ES-I3 (cell line): ENCODE measurements around the gene CCT6A.
"Not testable (repeated sequence)": the region's sequence is repeated elsewhere in the genome, so short reads cannot be mapped to it uniquely, and the experiment has no call there.

Experiments used
- H3K36me3 ChIP-seq: 2 replicates; pipeline ENCODE4 v1.6.1; 2013; ENCODE audit warnings: mild to moderate bottlenecking, low read length, control low read depth, moderate library complexity; ENCODE audit not compliant: insufficient read depth
- H3K4me1 ChIP-seq: 2 replicates; pipeline ENCODE4 v1.6.1; 2013; ENCODE audit warnings: mild to moderate bottlenecking, control low read depth, low read length; ENCODE audit not compliant: insufficient read depth
- H3K9ac ChIP-seq: 2 replicates; pipeline ENCODE4 v1.6.1; 2013; ENCODE audit warnings: low read depth, mild to moderate bottlenecking, low read length, moderate library complexity
- H3K9me3 ChIP-seq: 2 replicates; pipeline ENCODE4 v1.6.1; 2013; ENCODE audit warnings: mild to moderate bottlenecking, low read length, moderate library complexity; ENCODE audit not compliant: control insufficient read depth, insufficient read depth

CCT6A gene

DNA sequence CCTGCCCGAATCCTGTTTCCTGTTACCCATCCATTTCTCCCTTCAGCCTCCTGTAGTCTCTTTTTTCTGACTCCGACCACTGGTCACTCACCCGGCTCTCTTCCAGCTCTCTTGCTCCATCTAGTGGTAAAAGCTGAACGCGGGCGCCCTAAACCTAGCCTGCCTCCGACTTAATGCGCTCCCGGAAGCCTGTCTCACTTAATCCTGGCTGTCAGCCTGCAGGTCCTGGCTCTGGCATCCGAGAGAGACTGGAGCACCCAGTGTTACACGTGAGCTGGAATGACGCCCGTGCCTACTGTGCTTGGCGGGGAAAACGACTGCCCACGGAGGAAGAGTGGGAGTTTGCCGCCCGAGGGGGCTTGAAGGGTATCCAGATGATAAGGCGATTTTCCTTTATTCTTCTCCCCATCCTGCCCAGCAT, 22.8 kb downstream of the CCT6A start:
- Histone ChIP-seq H3K36me3 (peaks cover 11% of the 10 kb centered on the region; the same call in 1 of the 2 replicates), H3K4me1 (no peaks in the 10 kb centered on the region), H3K9me3 (no peaks in the 10 kb centered on the region), H3K9ac (no peak overlapping the region)

DNA sequence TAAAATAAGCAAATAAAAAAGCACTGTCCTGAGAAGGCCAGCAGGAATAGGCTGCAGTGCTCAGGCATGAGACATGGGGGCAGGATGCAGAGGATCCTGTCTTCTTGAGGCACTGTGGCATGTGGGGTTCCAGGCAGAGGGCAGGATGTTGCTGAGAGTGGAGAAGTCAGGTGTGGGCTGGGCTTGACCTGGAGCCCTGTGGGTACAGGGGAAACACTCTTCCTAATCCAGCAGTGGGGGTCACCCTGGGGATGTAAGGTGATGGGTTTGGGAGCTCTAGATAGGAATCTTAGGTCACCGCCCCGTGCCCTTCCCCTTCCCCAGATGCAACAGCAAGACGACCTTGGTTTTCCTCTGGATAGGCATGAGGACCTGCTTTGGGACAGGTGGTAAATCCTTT, 26.1 kb downstream of the CCT6A start:
- Histone ChIP-seq H3K9me3 (no peaks in the 10 kb centered on the region), H3K9ac (no peak overlapping the region), H3K4me1 (no peaks in the 10 kb centered on the region), H3K36me3 (peaks cover 4% of the 10 kb centered on the region; the same call in 1 of the 2 replicates)

GRCh38 chr7:56078196-56078595, 26.6 kb downstream of the CCT6A start:
- Histone ChIP-seq H3K9me3 (no peaks in the 10 kb centered on the region), H3K36me3 (peaks cover 4% of the 10 kb centered on the region; the same call in 1 of the 2 replicates), H3K9ac (no peak overlapping the region), H3K4me1 (no peaks in the 10 kb centered on the region)

DNA sequence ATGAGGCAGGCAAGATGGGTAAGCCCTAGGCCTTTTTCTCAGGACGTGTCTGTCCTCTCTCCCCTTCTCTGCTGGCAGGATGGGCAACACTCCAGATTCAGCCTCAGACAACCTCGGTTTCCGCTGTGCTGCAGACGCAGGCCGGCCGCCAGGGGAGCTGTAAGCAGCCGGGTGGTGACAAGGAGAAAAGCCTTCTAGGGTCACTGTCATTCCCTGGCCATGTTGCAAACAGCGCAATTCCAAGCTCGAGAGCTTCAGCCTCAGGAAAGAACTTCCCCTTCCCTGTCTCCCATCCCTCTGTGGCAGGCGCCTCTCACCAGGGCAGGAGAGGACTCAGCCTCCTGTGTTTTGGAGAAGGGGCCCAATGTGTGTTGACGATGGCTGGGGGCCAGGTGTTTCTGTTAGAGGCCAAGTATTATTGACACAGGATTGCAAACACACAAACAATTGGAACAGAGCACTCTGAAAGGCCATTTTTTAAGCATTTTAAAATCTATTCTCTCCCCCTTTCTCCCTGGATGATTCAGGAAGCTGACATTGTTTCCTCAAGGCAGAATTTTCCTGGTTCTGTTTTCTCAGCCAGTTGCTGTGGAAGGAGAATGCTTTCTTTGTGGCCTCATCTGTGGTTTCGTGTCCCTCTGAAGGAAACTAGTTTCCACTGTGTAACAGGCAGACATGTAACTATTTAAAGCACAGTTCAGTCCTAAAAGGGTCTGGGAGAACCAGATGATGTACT, 28.1 kb downstream of the CCT6A start:
- Histone ChIP-seq H3K9me3 (no peaks in the 10 kb centered on the region), H3K4me1 (no peaks in the 10 kb centered on the region), H3K9ac (no peak overlapping the region), H3K36me3 (peaks cover 6% of the 10 kb centered on the region; the same call in 1 of the 2 replicates)

DNA sequence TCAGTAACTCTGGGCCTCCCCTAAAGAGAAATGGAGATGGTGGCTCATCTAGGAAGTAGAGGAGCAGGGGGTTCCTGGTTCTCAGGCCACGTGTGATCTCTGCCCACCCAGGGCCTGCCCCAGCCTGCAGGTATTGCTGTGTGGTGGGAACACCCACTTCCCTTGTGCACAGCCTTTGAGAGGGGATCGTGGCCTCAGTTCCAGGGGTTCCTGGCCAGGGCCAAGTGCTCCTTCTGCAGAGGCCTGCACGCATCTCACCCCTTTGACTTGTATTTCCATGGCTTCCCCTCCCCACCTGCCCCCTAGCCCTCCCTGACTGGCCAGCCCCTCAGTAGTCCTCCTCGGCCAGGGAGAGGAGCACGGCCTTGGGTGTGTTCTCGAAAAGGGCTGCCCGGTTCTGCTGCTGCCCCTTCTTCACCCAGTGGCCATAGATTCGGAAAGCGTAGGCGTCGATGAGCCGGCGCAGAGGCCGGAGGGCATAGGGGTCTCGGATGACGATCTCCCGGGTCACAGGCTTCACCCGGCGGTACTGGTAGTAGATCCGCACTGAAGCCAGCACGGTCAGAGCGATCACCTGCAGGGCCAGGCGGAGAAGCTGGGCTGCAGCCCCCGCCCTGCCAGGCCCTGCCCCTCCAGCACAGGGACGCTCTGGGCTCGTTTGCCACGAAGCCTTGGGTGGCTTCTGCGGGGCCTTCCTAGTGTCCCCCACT, 29.3 kb downstream of the CCT6A start:
- H3K36me3 ChIP-seq, H3K4me1 ChIP-seq, H3K9me3 ChIP-seq, H3K9ac ChIP-seq: not testable (repeated sequence)

- Histone ChIP-seq H3K36me3 (peaks cover 6% of the 10 kb centered on the region), H3K9me3 (no peaks in the 10 kb centered on the region), H3K4me1 (no peaks in the 10 kb centered on the region)
Observed at GRCh38 chr7:56081626-56082340, 30.2 kb downstream of the CCT6A start.

GRCh38 chr7:56083150-56083785, 31.7 kb downstream of the CCT6A start:
- no peaks in the 10 kb centered on the region for H3K4me1 ChIP-seq
- H3K9ac ChIP-seq = no peak overlapping the region
- H3K36me3 ChIP-seq = peaks cover 2% of the 10 kb centered on the region
- no peaks in the 10 kb centered on the region for H3K9me3 ChIP-seq

More at GRCh38 chr7:56081626-56082340, 30.2 kb downstream of the CCT6A start:
- no peak overlapping the region for H3K9ac ChIP-seq

- no peaks in the 10 kb centered on the region for H3K4me1 ChIP-seq
- H3K9ac ChIP-seq = no peak overlapping the region
- peaks cover 2% of the 10 kb centered on the region; the same call in 1 of the 2 replicates for H3K36me3 ChIP-seq
- H3K9me3 ChIP-seq = no peaks in the 10 kb centered on the region
Observed at GRCh38 chr7:56086761-56087160, 35.2 kb downstream of the CCT6A start.

DNA sequence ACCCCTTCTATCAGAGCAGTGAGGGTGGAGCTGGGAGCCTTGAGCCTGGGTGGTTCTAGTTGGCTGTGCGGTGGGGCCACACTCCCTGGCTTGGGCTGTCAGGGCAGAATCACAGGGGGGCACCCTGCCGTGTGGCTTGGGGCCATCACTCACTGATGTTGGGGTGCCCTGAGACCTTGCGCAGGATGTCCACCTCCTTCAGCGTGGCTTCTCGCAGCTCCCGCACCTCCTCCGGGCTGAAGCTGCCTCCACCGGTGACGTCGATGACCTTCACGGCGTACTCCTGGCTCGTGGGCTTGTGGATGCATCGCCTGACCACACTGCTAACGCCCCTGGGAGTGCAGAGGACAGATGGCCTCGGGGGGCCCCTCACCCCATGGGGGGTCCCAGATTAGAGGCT, 35.9 kb downstream of the CCT6A start:
- no peak overlapping the region for H3K9ac ChIP-seq
- H3K36me3 ChIP-seq = peaks cover 2% of the 10 kb centered on the region; the same call in 1 of the 2 replicates
- H3K4me1 ChIP-seq = no peaks in the 10 kb centered on the region
- no peaks in the 10 kb centered on the region for H3K9me3 ChIP-seq

DNA sequence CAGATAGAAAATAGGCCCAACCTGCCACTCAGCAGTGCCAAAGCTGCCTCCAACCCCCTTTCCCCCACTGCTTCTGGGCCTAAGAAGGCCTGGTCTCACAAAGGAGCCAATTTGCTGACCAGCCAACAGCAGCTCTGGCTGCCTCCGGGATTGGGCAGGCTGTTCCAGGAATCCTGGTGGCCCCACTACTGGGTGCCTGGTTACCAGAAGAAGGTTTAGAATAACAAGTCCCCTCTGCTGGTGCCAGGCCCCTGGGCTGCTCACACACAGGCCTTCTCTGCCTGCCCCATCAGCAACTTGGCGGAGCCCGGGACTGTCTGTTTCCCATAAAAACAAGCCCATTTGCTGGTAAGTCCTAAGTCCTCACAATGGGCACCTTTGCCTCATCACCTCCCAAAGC, 40.0 kb downstream of the CCT6A start:
- Histone ChIP-seq H3K4me1 (no peaks in the 10 kb centered on the region), H3K9ac (no peak overlapping the region), H3K9me3 (no peaks in the 10 kb centered on the region), H3K36me3 (no peaks in the 10 kb centered on the region; the same call in 1 of the 2 replicates)

DNA sequence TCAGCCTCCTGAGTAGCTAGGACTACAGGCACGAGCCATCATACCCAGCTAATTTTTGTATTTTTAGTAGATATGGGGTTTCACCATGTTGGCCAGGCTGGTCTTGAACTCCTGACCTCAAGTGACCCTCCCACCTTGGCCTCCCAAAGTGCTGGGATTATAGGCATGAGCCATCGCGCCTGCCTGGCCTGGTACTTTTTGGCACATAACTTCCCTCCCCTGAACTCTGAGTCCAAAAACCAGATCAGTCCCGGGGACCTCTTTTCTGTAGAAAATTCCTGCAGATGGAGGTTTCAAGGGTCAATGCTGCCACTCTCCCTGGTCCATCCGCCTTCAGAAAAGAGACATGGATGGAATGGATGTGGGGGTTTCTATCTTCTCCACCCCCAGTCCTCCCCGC, 40.8 kb downstream of the CCT6A start:
- not testable (repeated sequence) for H3K9ac ChIP-seq, H3K36me3 ChIP-seq, H3K9me3 ChIP-seq, H3K4me1 ChIP-seq

GRCh38 chr7:56092789-56093531, 41.4 kb downstream of the CCT6A start, which contains the start of gene PHKG1:
Gene PHKG1, minus strand, starts transcription at chr7:56092952. Its CDS starts 4,011 bp downstream, at chr7:56088941.
- Histone ChIP-seq H3K4me1 (no peaks in the 10 kb centered on the region), H3K9me3 (no peaks in the 10 kb centered on the region), H3K9ac (no peak within 1 kb of the TSS), H3K36me3 (no peaks in the 10 kb centered on the region)

GRCh38 chr7:56097700-56098099, 46.1 kb downstream of the CCT6A start:
- Histone ChIP-seq H3K9me3 (no peaks in the 10 kb centered on the region), H3K36me3 (no peaks in the 10 kb centered on the region), H3K9ac (no peak overlapping the region), H3K4me1 (no peaks in the 10 kb centered on the region)
